OCI-LY1 (cell line): ENCODE data around the gene CLEC17A.
"Not testable (repeated sequence)": the region's sequence is repeated elsewhere in the genome, so short reads cannot be mapped to it uniquely, and the experiment has no call there.

Source experiments
- EZH2 ChIP-seq: fragments of 200-600 bp; sonication (generic), shearing (Covaris generic); IDR thresholded peaks from 2 replicates; pipeline ENCODE4 v1.8.0; 2017; ENCODE audit warnings: borderline replicate concordance, mixed run types, mild to moderate bottlenecking, antibody characterized with exemption, low read length, moderate library complexity, mixed read lengths
- TF ChIP-seq, protein P1 (sequence below): fragments of 200-600 bp; sonication (generic), shearing (Covaris generic); IDR thresholded peaks from 2 replicates; pipeline ENCODE4 v1.5.1; 2017; ENCODE audit warnings: mild to moderate bottlenecking, antibody characterized with exemption, low read length, moderate library complexity, mixed read lengths

GRCh38 chr19:14585187-14585586 lies 2.3 kb downstream of the CLEC17A start:
- TF ChIP-seq, protein P1, sequence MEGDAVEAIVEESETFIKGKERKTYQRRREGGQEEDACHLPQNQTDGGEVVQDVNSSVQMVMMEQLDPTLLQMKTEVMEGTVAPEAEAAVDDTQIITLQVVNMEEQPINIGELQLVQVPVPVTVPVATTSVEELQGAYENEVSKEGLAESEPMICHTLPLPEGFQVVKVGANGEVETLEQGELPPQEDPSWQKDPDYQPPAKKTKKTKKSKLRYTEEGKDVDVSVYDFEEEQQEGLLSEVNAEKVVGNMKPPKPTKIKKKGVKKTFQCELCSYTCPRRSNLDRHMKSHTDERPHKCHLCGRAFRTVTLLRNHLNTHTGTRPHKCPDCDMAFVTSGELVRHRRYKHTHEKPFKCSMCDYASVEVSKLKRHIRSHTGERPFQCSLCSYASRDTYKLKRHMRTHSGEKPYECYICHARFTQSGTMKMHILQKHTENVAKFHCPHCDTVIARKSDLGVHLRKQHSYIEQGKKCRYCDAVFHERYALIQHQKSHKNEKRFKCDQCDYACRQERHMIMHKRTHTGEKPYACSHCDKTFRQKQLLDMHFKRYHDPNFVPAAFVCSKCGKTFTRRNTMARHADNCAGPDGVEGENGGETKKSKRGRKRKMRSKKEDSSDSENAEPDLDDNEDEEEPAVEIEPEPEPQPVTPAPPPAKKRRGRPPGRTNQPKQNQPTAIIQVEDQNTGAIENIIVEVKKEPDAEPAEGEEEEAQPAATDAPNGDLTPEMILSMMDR = not testable (repeated sequence)
- not testable (repeated sequence) for TF ChIP-seq EZH2
